Ascending aorta (tissue), 2 donors: ENCODE results near the gene PALM. TPM values are rescaled to one million over a fixed set of nuclear protein-coding genes. Genes with fewer than 3 reads are reported as not detected.

Experiments used
- DNase-seq, 2 donors: peaks; one replicate each; pipeline ENCODE4 v3.0.0-alpha.2; 2019; ENCODE audit warnings: low spot score in 2 of 2
- H3K27ac ChIP-seq, 2 donors: fragments of 200-600 bp; sonication (generic); one replicate each; pipeline ENCODE4 v1.5.1; 2016 to 2017; ENCODE audit warnings: mild to moderate bottlenecking in 1 of 2
- H3K27me3 ChIP-seq: fragments of 200-600 bp; sonication (generic); one replicate; pipeline ENCODE4 v1.5.1; 2017
- H3K36me3 ChIP-seq, 2 donors: fragments of 200-600 bp; sonication (generic); one replicate each; pipeline ENCODE4 v1.5.1; 2016
- H3K4me1 ChIP-seq, 2 donors: fragments of 200-600 bp; sonication (generic); one replicate each; pipeline ENCODE4 v1.5.1; 2016 to 2017; ENCODE audit warnings: mild to moderate bottlenecking in 1 of 2
- H3K4me3 ChIP-seq, 2 donors: fragments of 200-600 bp; sonication (generic); one replicate each; pipeline ENCODE4 v1.5.1; 2016 to 2017; ENCODE audit warnings: mild to moderate bottlenecking in 1 of 2
- H3K9me3 ChIP-seq, 2 donors: fragments of 200-600 bp; sonication (generic); one replicate each; pipeline ENCODE4 v1.5.1; 2016
- intact Hi-C: fragments of 100-400 bp; cut with DNase I; formaldehyde crosslinking; loops from one replicate; pipeline ENCODE4 v1.15.1; 2023
- total RNA-seq: library from RNA; depleted of rRNA; stranded (reverse); fragments of >200 nt; gene quantifications from one replicate; pipeline ENCODE4 v1.1.0, GENCODE V29; 2016
- TF ChIP-seq, protein P1 (sequence below), 3 experiments: fragments of 200-600 bp in 2 of 3; fragments of 450-650 bp in 1 of 3; sonication (generic) in 2 of 3; IDR thresholded peaks; one replicate each; pipeline ENCODE4 v1.5.1; 2016 to 2019; ENCODE audit warnings: antibody characterized with exemption in 3 of 3, mild to moderate bottlenecking in 1 of 3, moderate library complexity in 1 of 3

PALM gene
- total RNA-seq, 1 donor from 2014 or later, result 107 TPM

DNA sequence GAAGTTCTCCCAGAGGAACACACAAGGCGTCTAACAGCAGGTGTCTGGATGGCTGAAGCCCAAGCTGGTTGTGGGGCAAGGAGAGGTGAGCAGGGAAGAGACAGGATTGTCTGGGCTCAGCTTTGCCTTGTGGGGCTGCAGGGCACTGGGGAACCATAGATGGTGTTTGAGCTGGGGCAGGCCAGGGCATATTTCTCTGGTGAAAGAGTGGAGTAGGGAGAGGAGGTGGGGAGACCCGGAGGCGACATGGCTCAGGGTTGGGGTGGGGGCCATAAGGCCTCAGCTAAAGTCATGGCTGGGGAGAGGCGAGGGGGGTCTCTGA is 5.4 kb upstream of the PALM start:
- peaks cover 11% of the 10 kb centered on the region for H3K27me3 ChIP-seq
- DNase-seq, result no peak
- no peak overlapping the region for H3K27ac ChIP-seq
- TF ChIP-seq, protein P1, sequence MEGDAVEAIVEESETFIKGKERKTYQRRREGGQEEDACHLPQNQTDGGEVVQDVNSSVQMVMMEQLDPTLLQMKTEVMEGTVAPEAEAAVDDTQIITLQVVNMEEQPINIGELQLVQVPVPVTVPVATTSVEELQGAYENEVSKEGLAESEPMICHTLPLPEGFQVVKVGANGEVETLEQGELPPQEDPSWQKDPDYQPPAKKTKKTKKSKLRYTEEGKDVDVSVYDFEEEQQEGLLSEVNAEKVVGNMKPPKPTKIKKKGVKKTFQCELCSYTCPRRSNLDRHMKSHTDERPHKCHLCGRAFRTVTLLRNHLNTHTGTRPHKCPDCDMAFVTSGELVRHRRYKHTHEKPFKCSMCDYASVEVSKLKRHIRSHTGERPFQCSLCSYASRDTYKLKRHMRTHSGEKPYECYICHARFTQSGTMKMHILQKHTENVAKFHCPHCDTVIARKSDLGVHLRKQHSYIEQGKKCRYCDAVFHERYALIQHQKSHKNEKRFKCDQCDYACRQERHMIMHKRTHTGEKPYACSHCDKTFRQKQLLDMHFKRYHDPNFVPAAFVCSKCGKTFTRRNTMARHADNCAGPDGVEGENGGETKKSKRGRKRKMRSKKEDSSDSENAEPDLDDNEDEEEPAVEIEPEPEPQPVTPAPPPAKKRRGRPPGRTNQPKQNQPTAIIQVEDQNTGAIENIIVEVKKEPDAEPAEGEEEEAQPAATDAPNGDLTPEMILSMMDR (IDR thresholded peaks at IDR 0.05), result no peak
- no peaks in the 10 kb centered on the region for H3K4me1 ChIP-seq
- peak overlapping the region in 1 of 2 donors; percentile 41 for H3K4me3 ChIP-seq
- intact Hi-C loops, result no loop called here
- H3K9me3 ChIP-seq, result no peaks in the 10 kb centered on the region
- no peaks in the 10 kb centered on the region for H3K36me3 ChIP-seq

GRCh38 chr19:703651-704446 is 4.9 kb upstream of the PALM start:
- intact Hi-C loops, result no loop called here
- Histone ChIP-seq H3K4me1 (no peaks in the 10 kb centered on the region), H3K27me3 (peaks cover 11% of the 10 kb centered on the region), H3K9me3 (no peaks in the 10 kb centered on the region), H3K4me3 (peak overlapping the region; percentile 16 to 41), H3K36me3 (no peaks in the 10 kb centered on the region), H3K27ac (no peak overlapping the region)
- TF ChIP-seq, protein P1 (IDR thresholded peaks at IDR 0.05), result no peak
- DNase-seq, result peak in 1 of 2 donors; percentile 82

DNA sequence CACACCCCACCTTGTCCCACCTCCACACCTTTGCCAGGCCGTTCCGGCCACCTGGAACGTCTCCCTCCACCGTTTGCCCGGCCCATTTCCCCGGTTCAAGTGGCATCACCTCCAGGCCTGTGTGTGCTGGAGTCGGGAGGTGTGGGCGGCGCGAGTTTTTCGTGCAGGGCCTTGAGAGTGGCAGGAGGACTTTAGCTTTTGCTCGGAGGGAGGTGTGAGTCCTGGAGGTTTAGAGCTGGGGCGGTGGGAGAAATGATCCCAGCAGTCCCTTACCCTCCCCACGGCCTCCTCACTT is 4.3 kb upstream of the PALM start:
- peaks cover 16% of the 10 kb centered on the region for H3K27me3 ChIP-seq
- H3K4me3 ChIP-seq, result peak overlapping the region in 1 of 2 donors; percentile 16
- H3K27ac ChIP-seq, result no peak overlapping the region
- no peaks in the 10 kb centered on the region for H3K36me3 ChIP-seq
- no peak for DNase-seq
- TF ChIP-seq, protein P1 (IDR thresholded peaks at IDR 0.05), result no peak
- H3K9me3 ChIP-seq, result no peaks in the 10 kb centered on the region
- H3K4me1 ChIP-seq, result no peaks in the 10 kb centered on the region
- intact Hi-C loops, result no loop called here

GRCh38 chr19:709196-709964 is 645 bp downstream of the PALM start:
- peak overlapping the region; percentile 17 to 54 for H3K27ac ChIP-seq
- H3K4me1 ChIP-seq, result no peaks in the 10 kb centered on the region
- no peaks in the 10 kb centered on the region for H3K36me3 ChIP-seq
- H3K4me3 ChIP-seq, result peak overlapping the region; percentile 54 to 70
- no peak for DNase-seq
- TF ChIP-seq, protein P1 (IDR thresholded peaks at IDR 0.05), result no peak
- H3K27me3 ChIP-seq, result peaks cover 14% of the 10 kb centered on the region
- intact Hi-C loops, result no loop called here
- no peaks in the 10 kb centered on the region for H3K9me3 ChIP-seq

- H3K4me1 ChIP-seq, result no peaks in the 10 kb centered on the region
- peak overlapping the region; percentile 17 to 54 for H3K27ac ChIP-seq
- peaks cover 14% of the 10 kb centered on the region for H3K27me3 ChIP-seq
- intact Hi-C loops, result no loop called here
- TF ChIP-seq, protein P1 (IDR thresholded peaks at IDR 0.05), result no peak
- no peak for DNase-seq
- H3K9me3 ChIP-seq, result no peaks in the 10 kb centered on the region
- no peaks in the 10 kb centered on the region for H3K36me3 ChIP-seq
- H3K4me3 ChIP-seq, result peak overlapping the region; percentile 54 to 70
Measured at GRCh38 chr19:709965-710571, 1.3 kb downstream of the PALM start.
